ENCODE data around the gene LMO3.

Gene LMO3

DNA sequence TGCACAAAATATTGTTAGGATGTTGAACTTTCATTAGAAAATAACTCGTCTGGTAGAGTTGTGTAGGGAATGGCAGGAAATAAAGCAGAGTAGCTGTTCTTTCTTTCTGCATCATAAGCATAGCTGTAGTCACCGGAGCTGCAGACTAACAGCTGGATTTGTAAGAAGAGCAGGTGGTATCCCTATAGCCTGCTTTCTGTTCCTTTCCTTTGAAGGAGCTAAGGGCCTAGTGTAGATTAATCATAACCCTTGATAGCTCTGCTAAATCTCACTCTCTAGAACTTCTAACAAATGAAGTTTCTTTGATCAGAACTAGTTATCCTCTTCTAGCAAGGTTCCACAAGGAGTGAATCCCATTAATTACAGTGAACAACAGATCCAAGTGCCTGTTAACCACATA is 3.5 kb downstream of the LMO3 start:
- DNase-seq (ENCODE audit: low spot score): no peak
- TF ChIP-seq CTCF (IDR thresholded peaks at IDR 0.05; ENCODE audit: extremely low read depth, missing control alignments): no peak

GRCh38 chr12:16600525-16600924 is 5.4 kb downstream of the LMO3 start:
- TF ChIP-seq CTCF (IDR thresholded peaks at IDR 0.05; ENCODE audit: extremely low read depth, missing control alignments): no peak
- no peak for DNase-seq (ENCODE audit: low spot score)

DNA sequence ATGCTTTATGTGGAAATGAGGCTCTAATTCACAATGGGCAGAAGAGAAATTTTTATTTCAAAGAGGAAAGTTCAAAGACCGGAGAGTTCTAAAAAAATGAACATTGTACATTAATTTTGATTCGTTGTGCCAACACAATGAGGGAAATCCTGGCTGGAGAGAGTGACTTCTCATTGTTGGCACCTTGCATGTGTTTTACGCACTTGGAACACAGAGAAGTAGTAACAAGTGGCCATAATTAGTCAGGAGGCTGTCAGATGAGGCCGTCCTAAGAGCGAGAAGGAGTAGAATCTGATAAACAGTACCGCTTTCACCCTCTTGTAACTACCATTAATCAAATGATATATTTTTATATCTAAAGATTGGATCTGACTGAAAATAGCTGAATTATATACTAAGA is 6.9 kb downstream of the LMO3 start:
- TF ChIP-seq CTCF (IDR thresholded peaks at IDR 0.05; ENCODE audit: extremely low read depth, missing control alignments): no peak
- no peak for DNase-seq (ENCODE audit: low spot score)

DNA sequence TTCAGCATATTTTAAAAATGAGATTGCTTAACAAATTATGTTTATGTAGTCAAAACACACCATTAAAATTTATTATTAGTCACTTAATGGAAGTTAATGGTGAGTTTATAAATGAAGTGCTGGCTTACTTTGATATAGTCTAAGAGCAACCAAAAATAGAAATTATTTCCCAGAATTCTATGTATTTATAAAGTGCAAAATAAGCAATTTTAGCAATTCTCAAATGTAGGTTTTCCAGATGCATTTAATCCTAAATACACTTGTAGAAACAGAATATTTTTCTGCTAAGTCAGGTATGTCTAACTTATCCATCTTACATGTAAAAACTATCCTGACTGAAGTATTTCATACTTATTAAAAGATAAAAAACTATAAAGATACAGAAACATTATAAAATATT is 11.2 kb downstream of the LMO3 start:
- no peak for DNase-seq (ENCODE audit: low spot score)
- TF ChIP-seq CTCF (IDR thresholded peaks at IDR 0.05; ENCODE audit: extremely low read depth, missing control alignments): no peak

DNA sequence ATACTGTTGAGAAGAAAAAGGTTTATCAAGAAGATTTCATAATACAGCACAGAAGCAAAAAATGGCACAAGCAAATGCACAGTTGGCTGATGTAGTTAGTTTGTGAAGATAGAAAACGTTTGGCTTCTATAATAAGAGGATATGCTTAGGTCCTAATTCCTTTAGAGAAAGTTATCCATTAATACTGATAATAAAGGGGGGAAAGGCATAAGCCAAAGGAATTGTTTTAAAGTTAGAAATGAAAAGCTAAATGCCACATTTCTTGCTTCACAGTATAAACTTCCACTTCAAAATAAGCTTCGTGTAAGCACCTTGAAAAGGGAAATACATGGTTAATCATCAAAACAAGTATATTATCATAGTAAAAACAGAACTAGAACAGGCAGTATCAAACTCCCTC is 12.4 kb downstream of the LMO3 start:
- no peak for DNase-seq (ENCODE audit: low spot score)
- no peak for TF ChIP-seq CTCF (IDR thresholded peaks at IDR 0.05; ENCODE audit: extremely low read depth, missing control alignments)

GRCh38 chr12:16590645-16591044 is 15.3 kb downstream of the LMO3 start:
- DNase-seq (ENCODE audit: low spot score): no peak
- no peak for TF ChIP-seq CTCF (IDR thresholded peaks at IDR 0.05; ENCODE audit: extremely low read depth, missing control alignments)

- TF ChIP-seq CTCF (IDR thresholded peaks at IDR 0.05; ENCODE audit: extremely low read depth, missing control alignments): no peak
Observed at GRCh38 chr12:16588812-16589211, 17.1 kb downstream of the LMO3 start.

More at GRCh38 chr12:16588812-16589211, 17.1 kb downstream of the LMO3 start:
- DNase-seq (ENCODE audit: low spot score): no peak
